A549 (cell line): ENCODE results near the gene PCGF5. TPM values are rescaled to one million over a fixed set of nuclear protein-coding genes. Genes with fewer than 3 reads are reported as not detected.
A peak's percentile ranks its signal among the peaks of the same experiment; 100 is the strongest.

Experiments used
- ATAC-seq, 2 experiments: fragments of 200-7000 bp in 1 of 2; fragments of >200 bp in 1 of 2; cut with Nextera tagmentation in 1 of 2; cut with Tn5 transposase in 1 of 2; 3 replicates each; pipeline versions ENCODE4 v1.8.0 to v1.9.1; 2018 to 2020; ENCODE audit warnings: mild to moderate bottlenecking in 1 of 2, moderate library complexity in 1 of 2
- CTCF ChIA-PET: fragments of 300-600 bp; sonication (Branson Sonifier 250); formaldehyde crosslinking; extraction: SDS; loops from one replicate; lab custom pipeline; 2021; ENCODE audit warnings: antibody characterized with exemption, inconsistent platforms; lab: Yijun Ruan, JAX
- POLR2A ChIA-PET: fragments of 350-600 bp; formaldehyde crosslinking; extraction: SDS; loops from one replicate; lab custom pipeline; 2021; ENCODE audit warnings: antibody characterized with exemption, inconsistent platforms; lab: Yijun Ruan, JAX
- DNase-seq, 2 experiments: peaks; one replicate each; pipeline versions ENCODE4 v3.0.0 to v3.0.0-alpha.2; 2011 to 2016; ENCODE audit warnings: low read depth in 1 of 2, low spot score in 1 of 2
- FAIRE-seq: peaks from 2 replicates; lab custom pipeline; 2011; peaks lifted over from hg19 to GRCh38; lab: Jason Lieb, UNC
- H3K27ac ChIP-seq, 2 experiments: fragments of >200 bp; sonication (Bioruptor Twin); formaldehyde crosslinking; 3 replicates each; pipeline ENCODE4 v1.5.1; 2016 to 2017
- H3K4me1 ChIP-seq: fragments of >200 bp; sonication (Bioruptor Twin); formaldehyde crosslinking; 3 replicates; pipeline ENCODE4 v1.6.1; 2016
- H3K4me2 ChIP-seq: fragments of >200 bp; sonication (Bioruptor Twin); formaldehyde crosslinking; 3 replicates; pipeline ENCODE4 v1.6.1; 2016
- H3K4me3 ChIP-seq: fragments of >200 bp; sonication (Bioruptor Twin); formaldehyde crosslinking; 3 replicates; pipeline ENCODE4 v1.5.1; 2016
- H3K9me3 ChIP-seq: fragments of >200 bp; sonication (Bioruptor Twin); formaldehyde crosslinking; 3 replicates; pipeline ENCODE4 v1.6.1; 2016
- CBX8 ChIP-seq: fragments of 200-600 bp; sonication (generic); IDR thresholded peaks from 2 replicates; pipeline ENCODE4 v1.6.1; 2016
- CHD2 ChIP-seq: fragments of 150-350 bp; IDR thresholded peaks from 2 replicates; pipeline ENCODE4 v1.6.1; 2014; ENCODE audit warnings: low read length; ENCODE audit not compliant: partially characterized antibody
- CHD4 ChIP-seq: fragments of 200-600 bp; sonication (generic); IDR thresholded peaks from 2 replicates; pipeline ENCODE4 v1.6.1; 2016; ENCODE audit warnings: antibody characterized with exemption, mild to moderate bottlenecking, borderline replicate concordance
- ESRRA ChIP-seq: fragments of 150-350 bp; IDR thresholded peaks from 2 replicates; pipeline ENCODE4 v1.6.1; 2014; ENCODE audit warnings: mild to moderate bottlenecking, low read length, borderline replicate concordance
- FOSL2 ChIP-seq, 2 experiments: fragments of 450-650 bp in 1 of 2; fragments of >200 bp in 1 of 2; sonication (Bioruptor Twin) in 1 of 2; formaldehyde crosslinking; IDR thresholded peaks; 2 replicates each; pipeline versions ENCODE4 v1.5.0 to v1.6.1; 2016 to 2020; ENCODE audit warnings: mild to moderate bottlenecking in 1 of 2, moderate library complexity in 1 of 2
- FOXS1 ChIP-seq: fragments of 250-450 bp; sonication (Bioruptor Pico); IDR thresholded peaks from 2 replicates; pipeline ENCODE4 v1.5.0; 2020; ENCODE audit warnings: mild to moderate bottlenecking, moderate library complexity
- GATA3 ChIP-seq: IDR thresholded peaks from 2 replicates; pipeline ENCODE4 v1.6.1; 2012; ENCODE audit warnings: borderline replicate concordance
- HEYL ChIP-seq: fragments of 250-450 bp; sonication (Bioruptor Pico); IDR thresholded peaks from 2 replicates; pipeline ENCODE4 v1.8.0; 2021; ENCODE audit warnings: mild to moderate bottlenecking, moderate library complexity
- KDM1A ChIP-seq: fragments of 200-600 bp; sonication (generic); IDR thresholded peaks from 2 replicates; pipeline ENCODE4 v1.6.1; 2016; ENCODE audit warnings: low read depth, mild to moderate bottlenecking
- MAFK ChIP-seq: fragments of 450-650 bp; IDR thresholded peaks from 2 replicates; pipeline ENCODE4 v1.6.1; 2014; ENCODE audit not compliant: partially characterized antibody
- NFE2L2 ChIP-seq: fragments of 150-350 bp; conservative IDR thresholded peaks from 2 replicates; pipeline ENCODE4 v1.6.1; 2014; ENCODE audit warnings: low read length
- NPAS2 ChIP-seq: fragments of 250-450 bp; sonication (Bioruptor Pico); IDR thresholded peaks from 2 replicates; pipeline ENCODE4 v1.8.0; 2022; ENCODE audit warnings: mild to moderate bottlenecking, moderate library complexity, borderline replicate concordance
- NR3C1 ChIP-seq: fragments of >200 bp; sonication (Bioruptor Twin); formaldehyde crosslinking; IDR thresholded peaks from 3 replicates; pipeline ENCODE4 v1.6.1; 2017
- RARB ChIP-seq: fragments of 250-450 bp; sonication (Bioruptor Pico); IDR thresholded peaks from 2 replicates; pipeline ENCODE4 v1.8.0; 2021; ENCODE audit warnings: mild to moderate bottlenecking, moderate library complexity
- RCOR1 ChIP-seq: fragments of 150-350 bp; IDR thresholded peaks from 2 replicates; pipeline ENCODE4 v1.6.1; 2014; ENCODE audit warnings: antibody characterized with exemption, low read length, low read depth
- SREBF2 ChIP-seq: fragments of 450-650 bp; IDR thresholded peaks from 2 replicates; pipeline ENCODE4 v1.6.1; 2014; ENCODE audit warnings: mild to moderate bottlenecking, moderate library complexity
- TFCP2L1 ChIP-seq: fragments of 250-450 bp; sonication (Bioruptor Pico); IDR thresholded peaks from 2 replicates; pipeline ENCODE4 v1.5.0; 2021; ENCODE audit warnings: mild to moderate bottlenecking
- TP53 ChIP-seq: fragments of 250-450 bp; sonication (Bioruptor Pico); IDR thresholded peaks from 2 replicates; pipeline ENCODE4 v1.5.0; 2021; ENCODE audit warnings: mild to moderate bottlenecking, moderate library complexity
- WGBS: methylation state at CpG from one replicate; pipeline ENCODE4 v1.1.6; 2017; ENCODE audit errors: missing lambda C conversion rate; 5-methylcytosine and 5-hydroxymethylcytosine counted together
- polyA plus RNA-seq, 4 experiments: library from polyadenylated mRNA; depleted of rRNA in 3 of 4; stranded (reverse); fragments of >200 nt; fragmentation: RNase III in 1 of 4; extraction: RNeasy Plus Mini Kit Qiagen cat#74134 plus additional on column Dnase treatment in 1 of 4; gene quantifications; 2 replicates in 3 of 4; 3 replicates in 1 of 4; pipeline ENCODE4 v1.2.3, GENCODE V29; 2011 to 2017
- TF ChIP-seq, protein P1 (sequence below): fragments of >200 bp; sonication (Bioruptor Twin); formaldehyde crosslinking; IDR thresholded peaks from 3 replicates; pipeline ENCODE4 v1.5.1; 2016
- TF ChIP-seq, protein P2 (sequence below): fragments of 450-650 bp; IDR thresholded peaks from 2 replicates; pipeline ENCODE4 v1.6.1; 2014; ENCODE audit warnings: antibody characterized with exemption
- TF ChIP-seq, protein P3 (sequence below): fragments of 250-450 bp; sonication (Bioruptor Pico); IDR thresholded peaks from 2 replicates; pipeline ENCODE4 v1.5.0; 2021; ENCODE audit warnings: mild to moderate bottlenecking, moderate library complexity, borderline replicate concordance
- TF ChIP-seq, protein P4 (sequence below): IDR thresholded peaks from 2 replicates; pipeline ENCODE4 v1.6.1; 2012

The PCGF5 gene
- polyA plus RNA-seq, 2 of the 4 experiments (the other 2 are of a cell fraction), result 28.5 to 39.9 TPM

DNA sequence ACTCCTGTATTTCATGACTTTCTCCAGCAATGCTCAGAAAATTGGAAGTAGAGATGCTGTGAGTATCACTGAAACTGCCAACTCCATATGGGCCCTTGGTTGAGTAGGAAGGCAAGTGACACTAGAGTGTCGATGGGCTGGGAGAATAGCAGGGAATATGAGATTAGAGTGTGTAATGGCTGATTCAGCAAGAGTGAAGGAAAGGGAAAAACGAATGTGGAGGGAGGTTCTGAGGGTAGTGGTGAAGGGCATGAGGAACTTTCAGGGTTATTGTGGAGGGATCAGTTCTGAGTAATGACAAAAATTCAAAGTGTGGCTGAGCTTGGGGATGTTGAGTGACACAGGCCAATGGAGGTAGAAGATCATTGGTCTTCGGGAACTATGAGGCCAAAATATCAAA lies 49.0 kb upstream of the PCGF5 start:
- WGBS, result 92% methylated on average over 3 of the region's 3 CpGs
- no peak for DNase-seq
- POLR2A ChIA-PET, result no interaction called here
- Histone ChIP-seq H3K4me1 (peaks cover 3% of the 10 kb centered on the region; the same call in 2 of the 3 replicates), H3K4me2 (no peak overlapping the region), H3K4me3 (no peak overlapping the region), H3K27ac (no peak overlapping the region), H3K9me3 (0 out of 3 replicates have a peak, but pooled peaks cover 9% of the 10 kb centered on the region)
- TF ChIP-seq, protein P1, sequence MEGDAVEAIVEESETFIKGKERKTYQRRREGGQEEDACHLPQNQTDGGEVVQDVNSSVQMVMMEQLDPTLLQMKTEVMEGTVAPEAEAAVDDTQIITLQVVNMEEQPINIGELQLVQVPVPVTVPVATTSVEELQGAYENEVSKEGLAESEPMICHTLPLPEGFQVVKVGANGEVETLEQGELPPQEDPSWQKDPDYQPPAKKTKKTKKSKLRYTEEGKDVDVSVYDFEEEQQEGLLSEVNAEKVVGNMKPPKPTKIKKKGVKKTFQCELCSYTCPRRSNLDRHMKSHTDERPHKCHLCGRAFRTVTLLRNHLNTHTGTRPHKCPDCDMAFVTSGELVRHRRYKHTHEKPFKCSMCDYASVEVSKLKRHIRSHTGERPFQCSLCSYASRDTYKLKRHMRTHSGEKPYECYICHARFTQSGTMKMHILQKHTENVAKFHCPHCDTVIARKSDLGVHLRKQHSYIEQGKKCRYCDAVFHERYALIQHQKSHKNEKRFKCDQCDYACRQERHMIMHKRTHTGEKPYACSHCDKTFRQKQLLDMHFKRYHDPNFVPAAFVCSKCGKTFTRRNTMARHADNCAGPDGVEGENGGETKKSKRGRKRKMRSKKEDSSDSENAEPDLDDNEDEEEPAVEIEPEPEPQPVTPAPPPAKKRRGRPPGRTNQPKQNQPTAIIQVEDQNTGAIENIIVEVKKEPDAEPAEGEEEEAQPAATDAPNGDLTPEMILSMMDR, result no peak
- TF ChIP-seq CBX8 (no peak), NR3C1 (no peak), NPAS2 (no peak), MAFK (no peak), FOXS1 (no peak), TP53 (CRISPR knock-in tag) (no peak), FOSL2 (IDR thresholded peaks at IDR 0.05) (no peak), FOSL2 (CRISPR knock-in tag; IDR thresholded peaks at IDR 0.05) (no peak), TFCP2L1 (CRISPR knock-in tag) (no peak), RCOR1 (no peak), KDM1A (no peak), CHD4 (no peak)
- TF ChIP-seq, protein P2, sequence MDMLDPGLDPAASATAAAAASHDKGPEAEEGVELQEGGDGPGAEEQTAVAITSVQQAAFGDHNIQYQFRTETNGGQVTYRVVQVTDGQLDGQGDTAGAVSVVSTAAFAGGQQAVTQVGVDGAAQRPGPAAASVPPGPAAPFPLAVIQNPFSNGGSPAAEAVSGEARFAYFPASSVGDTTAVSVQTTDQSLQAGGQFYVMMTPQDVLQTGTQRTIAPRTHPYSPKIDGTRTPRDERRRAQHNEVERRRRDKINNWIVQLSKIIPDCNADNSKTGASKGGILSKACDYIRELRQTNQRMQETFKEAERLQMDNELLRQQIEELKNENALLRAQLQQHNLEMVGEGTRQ, result no peak
- CTCF ChIA-PET, result interaction anchor here (1.5 kb wide), 1 partner anchor 127 kb away, joined by 4 read pairs; no protein-coding TSS in a partner anchor
- no peak for FAIRE-seq
- ATAC-seq, result no peak

DNA sequence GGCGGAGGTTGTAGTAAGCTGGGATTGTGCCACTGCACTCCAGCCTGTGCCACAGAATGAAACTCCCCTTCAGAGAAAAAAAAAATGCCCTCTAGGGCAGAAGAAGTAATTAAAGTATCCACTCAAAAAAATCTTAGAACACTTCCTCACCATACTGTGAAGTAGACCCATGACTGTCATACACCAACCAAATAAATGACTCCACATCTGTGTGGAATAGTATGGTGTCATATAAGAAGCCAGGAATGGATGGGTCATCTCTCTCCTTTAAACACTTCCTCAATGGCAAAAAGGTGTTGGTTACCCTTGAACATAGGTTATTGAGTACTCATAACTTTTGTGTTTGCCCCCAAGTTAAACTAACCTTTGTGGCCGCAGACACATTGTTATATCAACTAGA lies 48.1 kb upstream of the PCGF5 start:
- CTCF ChIA-PET, result interaction anchor here (1.5 kb wide), 1 partner anchor 126 kb away, joined by 4 read pairs; no protein-coding TSS in a partner anchor
- TF ChIP-seq RARB (CRISPR knock-in tag), result no peak
- no peak for TF ChIP-seq HEYL (CRISPR knock-in tag)
- TF ChIP-seq CHD2, result no peak
- no peak for TF ChIP-seq FOSL2 (IDR thresholded peaks at IDR 0.05)
- no peak for TF ChIP-seq FOSL2 (CRISPR knock-in tag; IDR thresholded peaks at IDR 0.05)
- TF ChIP-seq NPAS2, result no peak

DNA sequence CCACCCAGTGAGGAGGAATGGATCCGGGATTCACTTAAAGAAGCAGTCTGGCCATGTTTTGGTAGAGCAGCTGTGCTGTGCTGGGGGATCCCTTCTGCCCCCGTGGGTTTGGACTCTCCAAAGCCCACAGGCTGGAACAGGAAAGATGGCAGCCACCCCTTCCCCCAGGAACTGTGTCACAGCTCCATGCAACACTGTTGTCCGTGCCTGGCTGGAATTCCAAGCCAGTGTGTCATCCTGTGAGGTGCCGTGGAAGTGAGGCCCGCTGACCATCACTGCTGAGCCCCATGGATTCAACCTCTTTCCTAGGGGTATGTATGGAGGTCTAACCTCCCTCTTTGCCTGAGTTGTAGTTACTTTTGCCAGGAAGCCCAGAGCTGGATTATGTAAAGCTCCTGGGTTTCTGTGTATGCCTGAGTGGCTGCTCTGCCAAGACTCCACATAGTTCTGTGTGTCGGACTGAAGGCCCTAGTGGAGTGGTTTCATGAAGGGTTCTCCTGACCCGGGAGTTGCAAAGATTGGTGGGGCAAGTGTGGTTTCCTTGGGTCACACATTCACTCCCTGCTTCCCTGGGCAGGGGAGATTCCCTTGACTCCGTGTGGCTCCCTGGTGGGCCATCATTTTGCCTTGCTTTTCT lies 35.1 kb upstream of the PCGF5 start:
- Histone ChIP-seq H3K4me2 (peak overlapping the region; percentile 52), H3K4me3 (no peak overlapping the region), H3K27ac (peak overlapping the region; percentile 22 to 74; a peak in 3 of 6 replicates), H3K4me1 (peaks cover 15% of the 10 kb centered on the region), H3K9me3 (0 out of 3 replicates have a peak, but pooled peaks cover 7% of the 10 kb centered on the region)
- FAIRE-seq (no peak), DNase-seq (peak; percentile 37 to 48), ATAC-seq (peak; percentile 92 to 95)
- 45% methylated on average over 7 of the region's 8 CpGs for WGBS
- ChIA-PET POLR2A (no interaction called here), CTCF (no interaction called here)
- TF ChIP-seq, protein P3, sequence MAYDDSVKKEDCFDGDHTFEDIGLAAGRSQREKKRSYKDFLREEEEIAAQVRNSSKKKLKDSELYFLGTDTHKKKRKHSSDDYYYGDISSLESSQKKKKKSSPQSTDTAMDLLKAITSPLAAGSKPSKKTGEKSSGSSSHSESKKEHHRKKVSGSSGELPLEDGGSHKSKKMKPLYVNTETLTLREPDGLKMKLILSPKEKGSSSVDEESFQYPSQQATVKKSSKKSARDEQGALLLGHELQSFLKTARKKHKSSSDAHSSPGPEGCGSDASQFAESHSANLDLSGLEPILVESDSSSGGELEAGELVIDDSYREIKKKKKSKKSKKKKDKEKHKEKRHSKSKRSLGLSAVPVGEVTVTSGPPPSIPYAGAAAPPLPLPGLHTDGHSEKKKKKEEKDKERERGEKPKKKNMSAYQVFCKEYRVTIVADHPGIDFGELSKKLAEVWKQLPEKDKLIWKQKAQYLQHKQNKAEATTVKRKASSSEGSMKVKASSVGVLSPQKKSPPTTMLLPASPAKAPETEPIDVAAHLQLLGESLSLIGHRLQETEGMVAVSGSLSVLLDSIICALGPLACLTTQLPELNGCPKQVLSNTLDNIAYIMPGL (CRISPR knock-in tag), result no peak
- TF ChIP-seq SREBF2 (no peak), GATA3 (no peak), FOSL2 (IDR thresholded peaks at IDR 0.05) (no peak), FOSL2 (CRISPR knock-in tag; IDR thresholded peaks at IDR 0.05) (peak; percentile 28; the same call in 1 of the 2 replicates), NFE2L2 (no peak), RARB (CRISPR knock-in tag) (no peak), ESRRA (no peak)
- TF ChIP-seq, protein P4, sequence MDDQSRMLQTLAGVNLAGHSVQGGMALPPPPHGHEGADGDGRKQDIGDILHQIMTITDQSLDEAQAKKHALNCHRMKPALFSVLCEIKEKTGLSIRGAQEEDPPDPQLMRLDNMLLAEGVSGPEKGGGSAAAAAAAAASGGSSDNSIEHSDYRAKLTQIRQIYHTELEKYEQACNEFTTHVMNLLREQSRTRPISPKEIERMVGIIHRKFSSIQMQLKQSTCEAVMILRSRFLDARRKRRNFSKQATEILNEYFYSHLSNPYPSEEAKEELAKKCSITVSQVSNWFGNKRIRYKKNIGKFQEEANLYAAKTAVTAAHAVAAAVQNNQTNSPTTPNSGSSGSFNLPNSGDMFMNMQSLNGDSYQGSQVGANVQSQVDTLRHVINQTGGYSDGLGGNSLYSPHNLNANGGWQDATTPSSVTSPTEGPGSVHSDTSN, result no peak

More for the DNA sequence above, 48.1 kb upstream of the PCGF5 start:
- Histone ChIP-seq H3K4me1 (no peaks in the 10 kb centered on the region), H3K4me3 (no peak overlapping the region), H3K9me3 (0 out of 3 replicates have a peak, but pooled peaks cover 9% of the 10 kb centered on the region), H3K27ac (no peak overlapping the region), H3K4me2 (no peak overlapping the region)
- POLR2A ChIA-PET, result no interaction called here
- no peak for ATAC-seq
- no peak for FAIRE-seq
- 94% methylated on average over 2 of the region's 2 CpGs for WGBS
- DNase-seq, result no peak
